Measurements from ENCODE around the gene SRRT.

DNA sequence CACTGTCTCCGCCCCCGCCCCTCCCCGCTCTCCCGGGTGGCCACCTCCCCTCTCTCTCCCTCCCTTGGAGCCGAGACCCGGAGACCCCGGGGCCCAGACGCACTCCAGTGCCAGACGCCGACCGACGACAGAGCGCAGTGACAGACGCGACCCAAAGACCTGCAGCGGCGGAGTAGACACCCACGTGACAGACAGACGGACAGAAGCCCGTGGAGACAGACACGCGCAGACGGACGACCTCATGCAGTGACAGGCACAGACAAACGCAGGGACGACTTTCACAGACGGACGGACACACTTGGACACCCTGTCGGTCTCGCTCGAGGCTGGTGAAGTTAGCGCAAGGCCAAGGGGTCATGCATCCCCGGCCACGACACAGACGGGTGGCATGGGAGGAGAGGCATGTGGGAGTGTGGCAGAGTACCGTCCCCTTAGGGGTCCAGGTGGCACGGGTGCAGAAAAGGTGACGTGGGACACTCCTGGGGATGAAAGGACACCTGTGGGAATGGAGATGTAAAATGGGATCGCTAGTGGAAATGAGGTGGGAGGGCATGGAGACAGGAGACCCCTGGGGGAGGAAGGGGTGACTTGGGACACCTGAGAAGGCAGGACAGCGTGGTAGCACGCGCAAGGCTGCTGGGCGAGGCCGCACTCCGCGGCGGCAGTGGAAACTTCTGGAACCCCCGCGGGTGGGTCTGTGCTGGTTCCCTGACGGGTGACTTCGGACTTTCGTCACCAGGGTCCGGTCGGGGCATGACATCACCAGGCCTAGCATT is 21.2 kb downstream of the SRRT start:
- no peak for TF ChIP-seq POLR2AphosphoS5 (IDR thresholded peaks at IDR 0.05)
- TF ChIP-seq EP300 (IDR thresholded peaks at IDR 0.05): no peak
- TF ChIP-seq POLR2A (IDR thresholded peaks at IDR 0.05): no peak

All from sigmoid colon (tissue), 4 donors.